Activated T-helper 1 cell treated with Interleukin-2 at 50 U/mL for 16 hours (primary cell): ENCODE results near the gene TMEM128.
"Not testable (repeated sequence)": the region's sequence is repeated elsewhere in the genome, so short reads cannot be mapped to it uniquely, and the experiment has no call there.

Experiments used
- DNase-seq: peaks from one replicate; pipeline ENCODE4 v3.0.0-alpha.2; 2020; ENCODE audit warnings: low read depth

The TMEM128 gene, protein sequence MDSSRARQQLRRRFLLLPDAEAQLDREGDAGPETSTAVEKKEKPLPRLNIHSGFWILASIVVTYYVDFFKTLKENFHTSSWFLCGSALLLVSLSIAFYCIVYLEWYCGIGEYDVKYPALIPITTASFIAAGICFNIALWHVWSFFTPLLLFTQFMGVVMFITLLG

DNA sequence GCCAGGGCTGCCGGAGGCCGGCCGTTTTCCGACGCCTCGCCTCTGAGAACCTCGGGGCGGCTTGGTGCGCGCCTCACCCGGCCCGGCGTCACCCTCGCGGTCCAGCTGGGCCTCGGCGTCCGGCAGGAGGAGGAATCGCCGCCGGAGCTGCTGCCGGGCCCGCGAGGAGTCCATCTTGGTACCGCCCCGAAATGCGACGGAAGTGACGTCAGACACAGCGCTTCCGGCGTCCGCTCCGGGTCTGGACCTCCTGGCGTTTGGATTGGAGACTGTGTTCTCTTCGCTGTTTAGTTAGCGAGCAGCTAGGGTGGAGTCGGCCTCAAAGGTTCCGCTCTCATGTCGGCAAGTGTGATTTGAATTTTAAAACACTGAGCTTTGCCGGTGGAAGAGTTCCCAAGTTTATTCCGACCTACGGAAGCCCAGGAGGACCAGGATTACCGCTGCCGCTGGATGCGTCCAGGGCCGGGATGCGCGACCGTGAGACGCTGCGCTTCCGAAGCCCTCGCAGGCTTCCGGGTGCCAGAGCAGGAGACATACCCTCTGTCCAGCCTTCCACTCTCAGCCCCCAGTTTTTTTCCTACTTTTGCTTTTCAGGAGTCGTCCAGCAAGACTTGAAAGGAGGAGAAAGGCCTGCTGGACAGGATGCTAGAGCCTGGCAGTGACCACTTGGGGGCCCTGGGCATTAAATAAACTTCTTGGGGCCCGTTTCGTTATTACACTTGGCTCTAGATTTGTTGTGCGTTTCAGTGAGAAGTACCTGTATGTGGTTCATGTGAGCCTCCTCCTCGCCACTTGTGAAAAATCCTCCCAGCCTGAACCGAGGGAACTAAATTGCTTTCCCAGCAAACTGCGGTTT lies at the start of gene TMEM128:
TMEM128 (minus strand) TSS at position 195 of the 856 bp plus-strand sequence; CDS start at position 174, 21 bp downstream.
- peak; percentile 88 for DNase-seq

DNA sequence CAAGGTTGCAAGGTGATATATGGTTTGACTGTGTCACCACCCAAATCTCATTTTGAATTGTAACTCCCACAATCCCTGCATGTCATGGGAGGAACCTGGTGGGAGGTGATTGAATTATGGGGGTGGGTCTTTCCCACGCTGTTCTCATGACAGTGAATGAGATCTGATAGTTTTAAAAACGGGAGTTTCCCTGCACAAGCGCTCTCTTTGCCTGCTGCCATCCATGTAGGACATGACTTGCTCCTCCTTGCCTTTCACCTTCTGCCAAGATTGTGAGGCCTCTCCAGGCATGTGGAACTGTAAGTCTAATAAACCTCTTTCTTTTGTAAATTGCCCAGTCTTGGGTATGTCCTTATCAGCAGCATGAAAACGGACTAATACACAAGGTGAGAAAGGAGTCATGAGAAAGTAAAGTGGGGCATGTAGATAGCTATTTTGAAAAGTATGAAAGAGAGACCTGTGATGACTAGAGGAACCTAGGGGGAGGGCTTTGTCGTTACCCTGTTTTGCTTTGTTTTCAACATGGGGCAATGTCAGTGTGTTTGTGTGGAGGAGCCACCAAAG lies 48.3 kb upstream of the TMEM128 start:
- no peak for DNase-seq

DNA sequence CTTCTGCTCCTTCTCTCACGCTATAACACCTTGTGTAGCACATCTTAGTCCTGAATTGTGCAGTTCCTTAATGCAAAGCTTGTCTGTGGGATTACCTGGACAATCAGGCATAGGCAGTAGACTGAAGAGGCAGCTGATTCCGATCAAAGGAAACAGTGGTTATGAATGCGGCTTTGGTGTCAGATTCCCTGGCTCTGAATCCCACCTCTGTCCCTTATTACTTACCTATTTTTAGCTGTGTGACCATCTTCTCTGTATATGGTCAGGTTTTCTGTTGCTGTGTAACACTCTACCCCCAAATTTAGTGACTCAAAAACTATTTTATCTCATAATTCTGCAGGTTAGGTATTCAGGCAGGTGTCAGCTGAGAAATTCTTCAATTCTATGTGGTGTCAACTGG lies 45.3 kb upstream of the TMEM128 start:
- no peak for DNase-seq

DNA sequence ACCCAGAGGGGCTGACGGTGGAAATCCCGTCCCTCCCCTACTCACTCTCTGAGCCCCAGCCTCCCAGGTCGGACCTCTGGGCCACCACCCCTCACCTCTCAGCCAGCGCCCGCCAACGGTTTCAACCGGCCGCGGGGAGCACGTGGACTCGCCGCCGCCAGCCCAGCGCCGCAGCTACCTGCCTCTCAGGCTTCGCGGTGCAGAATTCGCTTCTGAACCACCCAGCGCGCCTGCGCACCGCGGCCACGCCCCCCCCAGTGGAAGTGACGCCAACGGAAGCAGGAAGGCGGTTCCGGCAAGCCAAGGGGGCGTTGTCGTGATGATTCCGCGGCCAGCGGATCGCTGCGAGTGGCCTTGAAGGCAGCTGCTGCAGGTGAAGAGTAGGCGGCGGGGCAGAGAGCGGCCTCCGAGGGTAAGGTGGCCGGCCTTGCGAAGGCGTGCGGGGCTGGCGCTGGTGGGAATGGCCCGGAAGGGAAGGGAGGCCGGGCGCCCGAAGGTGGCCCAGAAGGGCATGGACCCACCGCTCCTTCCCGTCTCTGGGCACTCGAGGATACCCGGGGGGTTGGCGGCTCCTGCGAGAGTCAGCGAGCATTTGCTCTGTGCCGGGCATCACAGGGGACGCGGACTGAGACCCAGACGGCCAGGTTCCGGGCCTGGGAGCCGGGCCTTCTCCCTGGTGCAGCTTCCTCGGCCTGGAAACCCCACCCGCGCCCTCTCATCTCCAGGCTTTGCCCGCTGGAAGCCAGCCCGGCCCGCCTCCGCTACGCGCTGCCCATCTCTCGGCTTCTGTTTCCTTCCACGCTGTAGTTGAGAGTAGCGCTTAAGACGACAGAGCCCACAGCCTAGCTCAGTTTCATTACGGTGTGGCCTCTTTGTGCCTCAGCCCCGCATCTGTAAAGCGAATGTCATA lies 42.2 kb upstream of the TMEM128 start, which contains the start of the genes LYAR and ZBTB49:
LYAR (minus strand) TSS at position 214 of the 910 bp plus-strand sequence. CDS start 6,412 bp downstream, outside the sequence.
ZBTB49 (plus strand) TSS at position 311 of the 910 bp plus-strand sequence. CDS start 9,695 bp downstream, outside the sequence.
- peak; percentile 96 for DNase-seq

DNA sequence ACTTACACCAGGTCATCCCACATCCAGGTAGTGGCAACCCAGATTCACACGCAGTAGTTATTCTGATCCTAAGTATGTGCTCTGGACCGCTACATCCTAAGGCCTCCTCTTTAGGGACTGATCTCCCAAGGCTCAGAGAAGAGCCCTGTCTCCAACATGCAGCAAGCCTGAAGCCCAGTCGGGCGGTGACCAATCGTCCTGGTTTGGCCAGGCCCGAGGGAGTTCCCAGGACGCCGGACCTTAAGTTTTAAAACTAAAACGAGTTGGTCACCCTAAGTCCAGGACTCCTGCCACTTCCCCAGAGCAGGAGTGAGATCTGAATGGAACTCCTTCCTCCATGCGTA lies 41.5 kb upstream of the TMEM128 start:
- DNase-seq: no peak

DNA sequence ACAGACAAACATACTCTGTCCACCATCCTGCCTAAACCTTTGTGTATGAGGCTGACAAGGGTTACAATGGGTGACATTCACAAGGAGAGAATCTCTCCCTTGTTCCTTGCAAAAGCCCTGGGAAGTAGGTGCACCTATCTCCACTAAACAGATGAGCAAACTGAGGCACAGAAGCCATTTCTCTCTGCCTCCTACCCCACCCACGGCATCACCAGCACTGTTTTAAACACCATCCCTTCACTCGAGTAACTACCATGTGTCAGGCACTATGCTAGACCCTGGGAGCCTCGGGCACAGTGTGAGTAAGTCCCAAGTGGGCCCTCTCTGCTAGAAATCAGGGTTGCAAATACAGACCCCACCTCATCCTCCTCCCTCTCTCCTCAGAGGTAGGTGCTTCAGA lies 41.0 kb upstream of the TMEM128 start:
- DNase-seq: no peak

DNA sequence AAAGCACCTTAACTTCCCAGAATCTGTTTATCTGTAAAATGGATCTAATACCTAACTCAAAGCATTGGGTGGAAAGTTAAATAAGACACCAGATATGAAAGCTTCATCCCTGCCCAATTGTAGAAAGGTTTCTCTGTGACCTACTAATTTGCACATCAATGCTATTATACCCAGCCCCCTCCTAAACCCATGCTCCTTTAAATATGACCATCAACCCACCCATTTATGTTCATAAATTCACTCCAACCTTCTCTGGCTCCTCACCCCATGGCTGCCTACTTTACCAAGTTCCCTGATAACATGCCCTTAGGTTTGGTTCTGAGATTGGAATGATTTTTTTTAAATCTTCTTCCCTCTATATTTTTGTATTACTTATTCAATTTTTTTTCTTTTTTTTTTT lies 40.1 kb upstream of the TMEM128 start:
- no peak for DNase-seq

DNA sequence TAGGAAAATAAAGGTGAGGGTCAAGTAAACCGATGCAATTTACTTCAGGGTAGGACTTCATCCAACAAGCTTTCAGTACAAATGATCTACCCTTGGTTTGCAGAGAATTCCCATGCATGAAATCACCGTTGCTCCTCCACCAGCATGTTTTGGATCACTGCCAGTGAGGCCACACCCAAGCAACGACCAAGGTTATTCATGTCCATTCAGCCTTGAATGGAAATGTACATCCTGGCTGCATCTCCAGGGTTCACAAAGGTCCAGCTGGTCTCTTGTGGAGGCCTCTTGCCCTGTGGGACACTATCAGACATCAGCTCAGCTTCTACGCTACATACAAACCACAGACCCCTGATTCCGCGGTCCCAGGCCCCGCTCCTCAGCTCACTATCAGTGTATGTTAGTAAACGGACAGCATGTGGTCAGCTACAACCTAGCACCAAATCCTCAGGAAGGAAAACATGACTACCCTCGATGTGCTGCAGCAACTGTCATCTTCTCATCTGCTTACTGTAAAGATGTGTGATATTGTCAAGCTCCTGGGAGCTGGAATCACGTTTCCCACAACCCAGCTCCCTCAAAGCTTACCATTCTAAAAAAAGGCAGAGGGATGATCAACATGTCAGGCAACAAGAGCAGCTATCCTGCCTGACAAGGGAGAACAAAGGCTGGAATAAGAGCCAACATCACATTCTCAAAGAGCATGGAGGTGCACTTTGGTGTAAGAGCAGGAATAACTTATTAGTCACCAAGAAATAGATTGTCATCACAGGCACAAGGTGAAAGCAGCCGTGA lies 37.0 kb upstream of the TMEM128 start:
- DNase-seq: no peak

DNA sequence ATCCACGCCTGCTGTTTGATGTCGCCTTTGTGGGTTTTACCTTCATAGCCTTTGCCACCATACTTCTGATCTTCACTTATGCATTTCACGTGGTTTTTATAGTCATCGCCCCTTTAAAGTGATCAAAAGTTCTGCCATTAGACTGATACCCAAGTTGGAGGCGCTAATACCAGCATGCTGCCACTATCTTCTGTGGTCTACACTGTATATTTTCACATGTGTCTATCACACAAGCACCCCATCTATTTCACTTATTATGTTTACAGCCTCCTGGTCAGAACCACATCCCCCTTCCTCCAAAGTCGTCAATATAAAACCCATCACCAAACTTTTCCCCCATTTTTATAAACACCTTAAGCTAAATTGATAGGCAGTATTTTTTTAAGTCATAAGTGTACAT lies 33.8 kb upstream of the TMEM128 start:
- DNase-seq: no peak

DNA sequence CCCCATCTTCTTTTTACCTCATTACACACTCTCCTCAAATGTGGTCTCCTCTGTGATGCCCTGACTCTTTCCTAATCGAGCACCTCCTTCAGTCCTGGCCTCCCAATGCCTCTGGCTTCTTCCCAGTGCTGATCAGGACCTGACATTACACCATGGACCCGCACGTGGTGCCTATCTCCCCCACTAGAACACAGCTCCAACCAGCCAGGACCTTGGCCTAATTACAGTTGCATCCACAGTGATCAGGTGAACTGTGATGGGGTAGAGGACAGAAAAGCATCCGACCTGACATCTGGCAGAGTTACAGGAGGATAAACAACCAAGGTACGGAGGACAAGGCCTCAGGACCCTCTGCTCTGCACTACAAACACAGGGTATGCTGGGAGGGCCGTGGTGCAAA lies 29.5 kb upstream of the TMEM128 start:
- no peak for DNase-seq

DNA sequence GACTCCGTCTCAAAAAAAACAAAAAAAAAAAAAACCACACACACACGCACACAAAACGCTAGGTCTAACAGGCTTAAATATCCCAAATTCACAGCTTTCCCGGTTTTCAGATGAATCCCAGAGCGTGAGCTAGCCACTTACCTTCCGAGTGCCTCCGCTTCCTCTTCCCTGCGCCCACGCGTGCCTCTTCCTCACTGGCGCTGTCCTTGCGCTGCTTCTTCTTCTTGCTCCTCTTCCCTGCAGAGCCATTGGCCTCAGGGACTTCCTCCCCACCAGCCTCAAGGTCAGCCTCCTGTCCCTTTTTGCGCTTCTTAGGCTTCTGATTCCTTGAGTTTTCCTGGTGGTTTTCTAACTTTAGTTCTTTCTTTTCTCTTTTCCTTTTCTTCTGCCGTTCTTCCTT lies 26.2 kb upstream of the TMEM128 start:
- DNase-seq: no peak

DNA sequence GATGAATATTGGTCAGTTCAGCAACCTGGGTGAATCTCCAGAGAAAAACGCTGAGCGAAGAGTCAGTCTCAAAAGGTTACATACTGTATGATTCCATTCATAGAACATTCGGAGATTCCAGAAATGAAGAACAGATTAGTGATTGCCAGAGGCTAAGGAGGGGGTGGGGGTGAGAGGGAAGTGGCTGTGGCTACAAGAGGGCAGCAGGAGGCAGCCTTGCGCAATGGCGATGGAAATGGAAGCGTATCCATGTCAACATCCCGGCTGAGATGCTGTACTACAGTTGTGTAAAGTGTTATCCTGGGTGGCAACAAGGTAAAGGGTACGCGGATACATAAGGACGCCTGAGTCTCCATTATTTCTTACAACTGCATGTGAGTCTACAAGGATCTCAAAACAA lies 23.9 kb upstream of the TMEM128 start:
- DNase-seq: no peak

DNA sequence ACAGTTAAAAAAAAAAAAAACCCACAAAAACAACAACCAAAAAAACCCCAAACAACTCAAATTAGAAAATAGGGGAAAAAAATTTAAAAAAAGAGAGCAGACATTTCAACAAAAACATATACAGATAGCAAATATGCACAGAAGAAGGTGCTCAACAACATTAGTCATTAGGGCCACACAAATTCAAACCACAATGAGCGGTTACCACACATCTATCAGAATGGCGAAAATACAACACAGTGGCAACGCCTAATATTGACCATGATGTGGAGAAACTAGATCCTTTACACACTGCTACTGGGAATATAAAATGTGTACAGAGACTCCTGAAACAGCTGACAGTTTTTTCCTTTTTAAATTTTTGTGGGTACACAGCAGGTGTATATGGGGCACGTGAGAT lies 22.5 kb upstream of the TMEM128 start:
- no peak for DNase-seq

DNA sequence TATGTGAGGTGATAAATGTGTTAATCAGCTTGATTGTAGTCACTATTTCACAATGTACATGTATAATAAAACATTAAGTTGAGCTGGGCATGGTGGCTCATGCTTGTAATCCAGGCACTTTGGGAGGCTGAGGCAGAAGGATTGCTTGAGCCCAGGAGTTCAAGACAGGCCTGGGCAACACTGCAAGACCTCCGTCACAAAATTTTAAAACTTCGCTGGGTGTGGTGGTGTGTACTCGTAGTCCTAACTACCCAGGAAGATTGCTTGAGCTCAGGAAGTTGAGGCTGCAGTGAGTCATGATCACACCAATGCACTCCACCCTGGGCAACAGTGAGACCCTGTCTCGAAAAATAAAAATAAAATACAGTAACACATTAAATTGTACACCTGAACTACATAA lies 21.8 kb upstream of the TMEM128 start:
- peak; percentile 28 for DNase-seq

DNA sequence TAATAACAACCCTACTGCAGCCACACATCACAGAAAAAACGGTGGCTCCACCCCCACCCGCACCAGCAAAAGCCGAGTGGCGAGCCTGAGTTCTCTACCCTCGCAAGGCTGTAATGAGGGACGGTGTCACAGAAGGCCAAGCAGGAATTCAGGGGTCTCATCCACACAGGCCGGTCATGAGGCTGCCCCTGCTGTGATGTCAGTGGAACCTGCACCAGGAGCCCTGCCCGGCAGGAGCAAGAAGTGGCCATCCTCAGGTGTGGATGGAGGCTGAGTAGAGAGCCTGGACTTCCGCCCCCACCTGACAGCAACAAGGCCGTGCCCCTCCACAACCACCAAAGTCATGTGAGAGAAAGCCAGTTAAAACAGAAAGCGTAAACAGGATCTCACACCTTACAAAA lies 21.3 kb upstream of the TMEM128 start:
- DNase-seq: peak; percentile 30

DNA sequence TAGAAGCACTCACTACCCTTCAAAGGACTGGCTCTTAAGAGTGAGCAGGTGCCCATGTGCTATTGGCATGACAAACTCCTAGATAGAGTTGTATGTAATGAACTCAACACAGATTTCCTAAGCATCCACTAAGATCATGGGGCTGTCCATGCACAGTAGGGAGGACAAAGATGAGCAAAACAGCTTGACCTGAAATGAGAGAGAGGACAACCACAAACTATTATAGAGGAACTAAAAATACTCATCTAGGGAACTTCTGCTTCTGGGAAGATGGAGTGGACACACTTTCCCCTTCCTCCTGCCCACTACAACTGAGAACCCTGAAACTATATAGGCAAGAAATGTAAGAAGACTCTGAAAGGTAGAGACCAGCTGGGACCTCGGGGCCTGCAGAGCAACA lies 20.8 kb upstream of the TMEM128 start:
- DNase-seq: no peak

DNA sequence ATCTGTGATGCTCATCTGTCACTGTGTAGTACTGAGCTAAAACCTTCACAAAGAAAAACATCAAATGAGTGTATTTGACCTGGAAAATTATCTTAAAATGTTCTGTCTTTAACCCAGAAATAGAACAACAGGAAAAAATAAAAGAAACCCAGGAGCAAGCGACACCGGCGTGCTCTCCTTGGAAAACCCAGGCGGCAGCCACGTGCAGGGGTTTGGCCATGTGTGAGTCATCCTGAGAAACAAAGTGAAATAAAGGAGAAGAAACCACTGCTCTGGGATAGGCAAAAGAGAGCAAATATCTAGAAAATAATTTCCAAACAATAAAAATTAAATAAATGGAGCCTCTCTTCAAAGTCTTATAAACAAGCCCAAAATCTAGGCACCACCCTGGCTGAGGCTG lies 20.0 kb upstream of the TMEM128 start:
- DNase-seq: no peak

DNA sequence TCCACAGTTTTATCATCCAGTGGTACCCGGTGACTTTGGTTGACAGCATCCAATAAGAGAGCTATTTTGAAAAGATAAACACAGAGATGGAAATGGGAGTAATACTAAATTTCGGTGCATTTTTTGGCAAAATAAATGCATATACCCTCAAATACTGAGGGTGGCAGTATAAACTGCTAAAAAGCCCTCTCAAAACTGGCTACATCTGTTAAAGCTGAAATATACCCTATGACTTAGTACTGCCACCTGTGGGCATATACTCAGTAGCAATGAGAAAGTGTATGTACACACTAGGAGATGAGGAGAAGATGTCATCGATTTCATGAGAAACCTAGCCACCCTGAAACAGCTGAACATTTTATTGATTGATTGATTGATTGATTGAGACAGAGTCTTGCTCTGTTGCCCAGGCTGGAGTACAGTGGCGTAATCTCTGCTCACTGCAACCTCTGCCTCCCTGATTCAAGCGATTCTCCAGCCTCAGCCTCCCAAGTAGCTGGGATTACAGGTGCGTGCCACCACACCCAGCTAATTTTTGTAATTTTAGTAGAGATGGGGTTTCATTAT lies 12.2 kb upstream of the TMEM128 start:
- DNase-seq: no peak

DNA sequence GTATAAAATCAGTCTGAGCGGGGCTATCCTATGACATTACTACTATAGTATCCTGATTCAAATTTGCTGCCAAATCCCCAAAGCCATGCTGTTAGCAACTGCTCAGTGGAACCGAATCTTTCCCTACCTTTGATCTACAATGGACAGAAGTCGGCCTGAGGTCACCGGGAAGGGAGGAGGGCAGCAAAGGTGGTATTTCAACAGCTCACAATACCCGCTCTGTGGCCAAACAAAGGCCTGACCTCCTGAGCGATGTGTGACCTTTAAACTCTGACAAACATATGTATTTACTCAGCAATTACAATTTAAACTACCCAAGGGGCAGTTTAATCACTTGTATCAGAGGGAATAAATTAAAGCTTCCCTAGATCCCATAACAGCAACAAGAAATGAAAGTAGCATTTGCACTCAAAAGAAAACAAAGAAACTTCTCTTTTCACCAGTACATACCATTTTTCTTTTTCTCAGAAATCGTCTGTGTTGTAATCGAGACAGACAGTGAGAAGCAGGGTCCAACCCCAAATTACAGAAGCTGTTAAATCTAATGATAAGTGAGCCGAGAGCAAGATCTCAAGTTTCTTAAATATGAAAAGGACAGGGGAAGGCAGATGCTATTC lies 11.6 kb upstream of the TMEM128 start:
- DNase-seq: no peak

DNA sequence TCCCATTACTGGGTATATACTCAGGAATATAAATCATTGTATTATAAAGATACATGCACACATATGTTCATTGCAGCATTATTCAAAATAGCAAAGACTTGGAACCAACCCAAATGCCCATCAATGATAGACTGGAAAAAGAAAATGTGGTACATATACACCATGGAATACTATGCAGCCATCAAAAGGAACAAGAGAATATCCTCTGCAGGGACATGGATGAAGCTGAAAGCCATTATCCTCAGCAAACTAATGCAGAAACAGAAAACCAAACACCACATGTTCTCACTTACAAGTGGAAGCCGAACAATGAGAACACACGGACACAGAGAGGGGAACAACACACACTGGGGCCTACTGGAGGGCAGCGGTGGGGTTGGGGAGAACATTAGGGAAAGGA lies 9.7 kb upstream of the TMEM128 start:
- not testable (repeated sequence) for DNase-seq

DNA sequence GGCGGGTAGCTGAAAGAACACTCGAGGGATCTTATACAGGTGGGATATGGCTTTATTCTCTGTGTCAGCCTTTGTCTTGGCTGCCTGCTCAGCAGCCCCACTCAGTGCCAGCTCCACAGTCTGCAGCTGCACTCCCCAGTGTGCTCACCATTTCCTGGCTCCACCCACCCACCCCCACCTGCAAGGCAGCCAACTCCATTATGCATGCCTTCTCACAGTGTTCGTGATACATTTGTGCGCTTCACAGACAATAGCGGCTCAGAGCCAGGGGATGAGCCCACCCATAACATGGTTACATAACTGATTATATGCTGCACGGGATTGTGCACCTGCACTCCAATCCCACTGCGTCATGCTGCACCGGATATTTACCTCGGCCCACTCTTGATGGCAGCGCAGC lies 8.8 kb upstream of the TMEM128 start:
- no peak for DNase-seq
